ENCODE measurements around the gene PTPRN2. TPM values are rescaled to one million over a fixed set of nuclear protein-coding genes. Genes with fewer than 3 reads are reported as not detected.

PTPRN2 gene
- polyA plus RNA-seq, 1 of the 3 experiments (the other 2 are of a cell fraction), result 4.0 TPM

DNA sequence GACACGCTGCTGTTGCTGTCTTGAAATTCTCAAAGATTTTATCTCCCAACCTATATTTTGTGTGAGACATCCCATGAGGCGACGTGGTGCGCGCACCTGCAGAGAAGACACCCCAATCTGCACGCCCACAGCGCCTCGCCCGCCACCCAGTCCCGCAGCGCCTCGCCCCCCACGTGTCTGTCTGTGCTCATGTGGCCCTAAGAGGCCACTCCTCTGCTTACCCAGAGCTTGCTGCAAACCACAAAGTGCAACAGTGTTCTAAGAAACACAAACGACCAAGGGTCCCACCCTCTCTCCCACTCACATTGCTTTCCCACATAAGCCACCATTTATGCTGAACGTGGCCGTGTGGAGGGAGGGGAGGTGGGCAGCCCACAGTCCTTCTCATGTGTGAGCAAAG is 287.2 kb downstream of the PTPRN2 start:
- no peaks in the 10 kb centered on the region for H3F3A ChIP-seq (replicated peaks; ENCODE audit: insufficient read depth)
- no peaks in the 10 kb centered on the region for H3K4me1 ChIP-seq (ENCODE audit: control insufficient read depth in 1 of 2, insufficient read depth in 2 of 2, low read depth in 1 of 2, low read length in 1 of 2)
- no peaks in the 10 kb centered on the region for H3K79me2 ChIP-seq (ENCODE audit: insufficient read depth)
- H3K27ac ChIP-seq (ENCODE audit: low read depth in 2 of 2, low read length in 1 of 2), result no peak overlapping the region
- H3K9ac ChIP-seq, result no peak overlapping the region
- no peak overlapping the region for H3K4me3 ChIP-seq (ENCODE audit: low read depth in 2 of 2, low read length in 1 of 2)
- no peaks in the 10 kb centered on the region for H4K20me1 ChIP-seq (ENCODE audit: insufficient read depth)
- no peaks in the 10 kb centered on the region for H3K27me3 ChIP-seq (ENCODE audit: insufficient read depth)
- H2AFZ ChIP-seq (ENCODE audit: low read depth), result no peak overlapping the region
- no peaks in the 10 kb centered on the region for H3K36me3 ChIP-seq (replicated peaks in 1 of 2; ENCODE audit: control insufficient read depth in 1 of 2, insufficient read depth in 2 of 2, low read length in 1 of 2)
- no peaks in the 10 kb centered on the region for H3K9me3 ChIP-seq
- TF ChIP-seq MEF2A (IDR thresholded peaks at IDR 0.05; ENCODE audit: borderline replicate concordance, low read depth) (no peak), ELF1 (IDR thresholded peaks at IDR 0.05) (no peak), SMC3 (IDR thresholded peaks at IDR 0.05; ENCODE audit: low read depth, low read length) (no peak), RFX5 (IDR thresholded peaks at IDR 0.05; ENCODE audit: low read length) (no peak), EZH2phosphoT487 (IDR thresholded peaks at IDR 0.05; ENCODE audit: borderline replicate concordance, low read depth) (no peak), CHD2 (IDR thresholded peaks at IDR 0.05; ENCODE audit: low read length, partially characterized antibody) (no peak), RXRA (IDR thresholded peaks at IDR 0.05; ENCODE audit: borderline replicate concordance, low read depth) (no peak), SIN3A (IDR thresholded peaks at IDR 0.05; ENCODE audit: borderline replicate concordance, low read depth, low read length) (no peak), YY1 (IDR thresholded peaks at IDR 0.05; ENCODE audit: low read depth) (no peak), TCF12 (IDR thresholded peaks at IDR 0.05) (no peak), FOXM1 (IDR thresholded peaks at IDR 0.05; ENCODE audit: low read depth) (no peak), POLR2AphosphoS5 (IDR thresholded peaks at IDR 0.05; ENCODE audit: low read depth, low read length) (no peak), TAF1 (IDR thresholded peaks at IDR 0.05; ENCODE audit: borderline replicate concordance, low read depth, low read length) (no peak), FOSL2 (IDR thresholded peaks at IDR 0.05; ENCODE audit: borderline replicate concordance, low read depth) (no peak), NRF1 (IDR thresholded peaks at IDR 0.05; ENCODE audit: low read depth, low read length) (no peak)
- TF ChIP-seq, protein P1, sequence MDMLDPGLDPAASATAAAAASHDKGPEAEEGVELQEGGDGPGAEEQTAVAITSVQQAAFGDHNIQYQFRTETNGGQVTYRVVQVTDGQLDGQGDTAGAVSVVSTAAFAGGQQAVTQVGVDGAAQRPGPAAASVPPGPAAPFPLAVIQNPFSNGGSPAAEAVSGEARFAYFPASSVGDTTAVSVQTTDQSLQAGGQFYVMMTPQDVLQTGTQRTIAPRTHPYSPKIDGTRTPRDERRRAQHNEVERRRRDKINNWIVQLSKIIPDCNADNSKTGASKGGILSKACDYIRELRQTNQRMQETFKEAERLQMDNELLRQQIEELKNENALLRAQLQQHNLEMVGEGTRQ (IDR thresholded peaks at IDR 0.05; ENCODE audit: borderline replicate concordance, low read depth, low read length), result no peak
- TF ChIP-seq, protein P2, sequence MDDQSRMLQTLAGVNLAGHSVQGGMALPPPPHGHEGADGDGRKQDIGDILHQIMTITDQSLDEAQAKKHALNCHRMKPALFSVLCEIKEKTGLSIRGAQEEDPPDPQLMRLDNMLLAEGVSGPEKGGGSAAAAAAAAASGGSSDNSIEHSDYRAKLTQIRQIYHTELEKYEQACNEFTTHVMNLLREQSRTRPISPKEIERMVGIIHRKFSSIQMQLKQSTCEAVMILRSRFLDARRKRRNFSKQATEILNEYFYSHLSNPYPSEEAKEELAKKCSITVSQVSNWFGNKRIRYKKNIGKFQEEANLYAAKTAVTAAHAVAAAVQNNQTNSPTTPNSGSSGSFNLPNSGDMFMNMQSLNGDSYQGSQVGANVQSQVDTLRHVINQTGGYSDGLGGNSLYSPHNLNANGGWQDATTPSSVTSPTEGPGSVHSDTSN (IDR thresholded peaks at IDR 0.05), result no peak
- TF ChIP-seq, protein P3, sequence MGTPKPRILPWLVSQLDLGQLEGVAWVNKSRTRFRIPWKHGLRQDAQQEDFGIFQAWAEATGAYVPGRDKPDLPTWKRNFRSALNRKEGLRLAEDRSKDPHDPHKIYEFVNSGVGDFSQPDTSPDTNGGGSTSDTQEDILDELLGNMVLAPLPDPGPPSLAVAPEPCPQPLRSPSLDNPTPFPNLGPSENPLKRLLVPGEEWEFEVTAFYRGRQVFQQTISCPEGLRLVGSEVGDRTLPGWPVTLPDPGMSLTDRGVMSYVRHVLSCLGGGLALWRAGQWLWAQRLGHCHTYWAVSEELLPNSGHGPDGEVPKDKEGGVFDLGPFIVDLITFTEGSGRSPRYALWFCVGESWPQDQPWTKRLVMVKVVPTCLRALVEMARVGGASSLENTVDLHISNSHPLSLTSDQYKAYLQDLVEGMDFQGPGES (IDR thresholded peaks at IDR 0.05; ENCODE audit: low read depth, low read length), result no peak
- DNase-seq, result no peak
- ChIA-PET POLR2A (no interaction called here), CTCF (no interaction called here)
- no peak overlapping the region for H3K4me2 ChIP-seq
- no peaks in the 10 kb centered on the region for H3K9me2 ChIP-seq
- 59% methylated on average over 16 of the region's 16 CpGs for WGBS (ENCODE audit: low lambda C conversion rate)
